Trophoblast cell (in vitro differentiated cells and primary cell): ENCODE measurements around the gene CNKSR3.

Source experiments
- DNase-seq, 2 donors: peaks; one replicate each; pipeline ENCODE4 v3.0.0-alpha.2; 2016
- H2AFZ ChIP-seq: 2 replicates; pipeline ENCODE4 v1.6.1; 2013; ENCODE audit warnings: low read length, moderate library complexity, mild to moderate bottlenecking; ENCODE audit not compliant: insufficient read depth, poor library complexity
- H2AK5ac ChIP-seq: 2 replicates; pipeline ENCODE4 v1.6.1; 2013; ENCODE audit warnings: mild to moderate bottlenecking, low read length
- H2BK120ac ChIP-seq: 2 replicates; pipeline ENCODE4 v1.6.1; 2013; ENCODE audit warnings: low read length, mild to moderate bottlenecking, moderate library complexity; ENCODE audit not compliant: insufficient read depth, poor library complexity
- H2BK12ac ChIP-seq: 2 replicates; pipeline ENCODE4 v1.6.1; 2013; ENCODE audit warnings: mild to moderate bottlenecking, low read length, moderate library complexity
- H2BK5ac ChIP-seq: 2 replicates; pipeline ENCODE4 v1.6.1; 2013; ENCODE audit warnings: low read length, low read depth, moderate library complexity, mild to moderate bottlenecking; ENCODE audit not compliant: poor library complexity
- H3K14ac ChIP-seq: 2 replicates; pipeline ENCODE4 v1.6.1; 2013; ENCODE audit warnings: mild to moderate bottlenecking, low read length
- H3K18ac ChIP-seq: 2 replicates; pipeline ENCODE4 v1.6.1; 2013; ENCODE audit warnings: mild to moderate bottlenecking, low read length
- H3K23ac ChIP-seq: 2 replicates; pipeline ENCODE4 v1.6.1; 2013; ENCODE audit warnings: low read length
- H3K27ac ChIP-seq: 2 replicates; pipeline ENCODE4 v1.5.1; 2013; ENCODE audit warnings: low read depth, mild to moderate bottlenecking, inconsistent platforms, low read length, moderate library complexity
- H3K27me3 ChIP-seq: 2 replicates; pipeline ENCODE4 v1.6.1; 2013; ENCODE audit warnings: inconsistent platforms, mild to moderate bottlenecking, low read length, moderate library complexity; ENCODE audit not compliant: insufficient read depth
- H3K36me3 ChIP-seq, 2 experiments: 1 replicate in 1 of 2; 2 replicates in 1 of 2; pipeline ENCODE4 v1.6.1; 2013; ENCODE audit warnings: low read length in 2 of 2, mild to moderate bottlenecking in 2 of 2, moderate library complexity in 1 of 2; ENCODE audit not compliant: insufficient read depth in 2 of 2, control insufficient read depth in 1 of 2
- H3K4ac ChIP-seq: 2 replicates; pipeline ENCODE4 v1.6.1; 2013; ENCODE audit warnings: low read depth, mild to moderate bottlenecking, low read length, moderate library complexity
- H3K4me1 ChIP-seq, 2 experiments: 1 replicate in 1 of 2; 2 replicates in 1 of 2; pipeline ENCODE4 v1.6.1; 2013; ENCODE audit warnings: low read length in 2 of 2, mild to moderate bottlenecking in 2 of 2, moderate library complexity in 1 of 2; ENCODE audit not compliant: insufficient read depth in 2 of 2, control insufficient read depth in 1 of 2
- H3K4me2 ChIP-seq: 2 replicates; pipeline ENCODE4 v1.6.1; 2013; ENCODE audit warnings: inconsistent platforms, mild to moderate bottlenecking, low read length, moderate library complexity
- H3K4me3 ChIP-seq: 2 replicates; pipeline ENCODE4 v1.5.1; 2013; ENCODE audit warnings: mild to moderate bottlenecking, low read depth, low read length, inconsistent platforms
- H3K79me1 ChIP-seq: one replicate; pipeline ENCODE4 v1.6.1; 2013; ENCODE audit warnings: low read length
- H3K79me2 ChIP-seq: 2 replicates; pipeline ENCODE4 v1.6.1; 2013; ENCODE audit warnings: low read length, mild to moderate bottlenecking; ENCODE audit not compliant: control insufficient read depth, insufficient read depth, poor library complexity
- H3K9ac ChIP-seq: 2 replicates; pipeline ENCODE4 v1.6.1; 2013; ENCODE audit warnings: mild to moderate bottlenecking, low read length
- H3K9me3 ChIP-seq: 2 replicates; pipeline ENCODE4 v1.6.1; 2013; ENCODE audit warnings: low read depth, mild to moderate bottlenecking, control low read depth, inconsistent platforms, low read length; ENCODE audit not compliant: insufficient read depth
- H4K12ac ChIP-seq: 2 replicates; pipeline ENCODE4 v1.6.1; 2013; ENCODE audit warnings: low read depth, mild to moderate bottlenecking, low read length, moderate library complexity
- H4K8ac ChIP-seq: 2 replicates; pipeline ENCODE4 v1.6.1; 2013; ENCODE audit warnings: low read depth, mild to moderate bottlenecking, low read length, moderate library complexity
- H4K91ac ChIP-seq: one replicate; pipeline ENCODE4 v1.6.1; 2013; ENCODE audit warnings: low read depth, mild to moderate bottlenecking, low read length, moderate library complexity
- WGBS: extraction: QIAGEN DNeasy Blood & Tissue Kit; methylation state at CpG from one replicate; pipeline ENCODE4 v1.1.7; 2013; ENCODE audit warnings: missing lambda C conversion rate; ENCODE audit not compliant: insufficient read length, insufficient coverage; ENCODE audit errors: extremely low coverage; 5-methylcytosine and 5-hydroxymethylcytosine counted together

CNKSR3 gene

DNA sequence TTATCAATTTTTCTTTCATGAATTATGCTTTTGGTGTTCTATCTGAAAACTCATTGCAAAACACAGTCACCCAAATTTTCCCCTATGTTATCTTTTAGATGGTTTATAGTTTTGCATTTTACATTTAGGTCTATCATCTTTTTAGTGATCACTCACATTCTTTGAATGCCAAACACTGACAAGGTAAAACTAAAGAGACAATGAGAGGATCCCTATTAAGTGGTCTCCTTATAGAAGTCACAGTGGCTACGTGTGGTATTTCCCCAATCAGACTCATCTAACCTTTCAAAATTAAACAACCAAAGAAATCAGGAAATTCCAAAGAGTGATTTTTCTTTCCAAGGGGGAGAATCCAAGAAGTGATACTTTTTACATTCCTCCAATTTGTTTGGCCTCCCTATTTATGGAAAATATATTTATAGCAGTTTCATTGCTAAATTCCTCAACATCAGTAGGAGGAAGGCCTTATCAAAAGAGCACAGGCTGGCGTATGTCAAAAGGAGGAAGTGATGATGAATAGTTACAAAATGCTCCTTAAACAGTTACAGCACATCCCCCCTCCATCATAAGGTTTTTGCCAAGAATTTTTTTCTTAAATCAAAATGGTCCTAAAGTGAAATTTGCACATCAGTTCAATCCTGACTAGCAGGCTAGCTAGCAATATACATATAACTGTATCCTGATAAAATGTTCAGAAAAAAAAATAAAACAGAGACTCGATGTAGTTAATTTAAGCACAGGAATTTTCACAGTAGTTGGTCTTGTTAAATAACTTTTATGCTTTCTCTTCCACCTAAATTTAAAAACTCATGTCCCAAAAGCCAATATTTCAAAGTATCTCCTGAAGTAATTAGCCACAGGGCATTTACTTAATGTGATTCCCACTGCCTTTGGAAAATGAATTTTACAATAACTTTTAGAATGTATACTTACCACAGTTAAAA is 77.7 kb downstream of the CNKSR3 start:
- Histone ChIP-seq H3K27ac (no peak overlapping the region), H2BK12ac (no peak overlapping the region), H3K4me2 (no peak overlapping the region), H2BK5ac (no peak overlapping the region), H3K23ac (no peak overlapping the region), H2AK5ac (no peak overlapping the region), H3K4me1 (no peaks in the 10 kb centered on the region), H2BK120ac (no peak overlapping the region), H3K4me3 (no peak overlapping the region), H4K8ac (no peak overlapping the region), H4K12ac (no peak overlapping the region), H3K36me3 (no peaks in the 10 kb centered on the region), H3K9ac (no peak overlapping the region), H3K18ac (no peak overlapping the region), H3K79me2 (no peaks in the 10 kb centered on the region), H4K91ac (no peak overlapping the region), H3K14ac (no peak overlapping the region), H3K27me3 (no peaks in the 10 kb centered on the region), H3K79me1 (no peaks in the 10 kb centered on the region), H3K4ac (no peak overlapping the region), H2AFZ (no peak overlapping the region), H3K9me3 (no peaks in the 10 kb centered on the region)
- WGBS = no CpG with 5 or more reads among the region's 3 CpGs
- DNase-seq = no peak

DNA sequence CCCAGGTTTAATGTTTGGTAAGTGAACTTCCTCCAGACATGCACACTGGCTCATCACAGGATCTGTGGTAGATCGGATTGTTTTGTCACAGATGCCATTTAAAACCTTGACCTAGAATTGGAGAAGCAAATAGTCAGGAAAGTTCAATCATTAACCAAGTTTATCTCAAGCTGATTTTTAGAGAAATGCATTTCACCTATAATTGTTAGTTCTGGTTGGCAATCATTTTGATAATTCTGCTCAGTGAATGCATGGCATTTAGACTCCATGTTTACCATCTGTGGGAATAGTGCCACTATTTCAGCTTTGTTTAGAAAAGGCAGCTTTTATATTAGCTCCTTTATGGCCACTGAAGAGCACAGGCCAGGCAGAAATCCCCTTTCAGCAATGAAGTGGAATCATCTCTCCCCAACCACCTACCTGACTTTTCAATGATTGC is 80.0 kb downstream of the CNKSR3 start:
- Histone ChIP-seq H3K23ac (no peak overlapping the region), H2BK5ac (no peak overlapping the region), H3K4me2 (no peak overlapping the region), H2BK120ac (no peak overlapping the region), H2BK12ac (no peak overlapping the region), H3K4ac (no peak overlapping the region), H3K79me2 (no peaks in the 10 kb centered on the region), H4K91ac (no peak overlapping the region), H3K4me3 (no peak overlapping the region), H3K4me1 (no peaks in the 10 kb centered on the region), H3K9me3 (no peaks in the 10 kb centered on the region), H3K14ac (no peak overlapping the region), H3K27ac (no peak overlapping the region), H4K8ac (no peak overlapping the region), H2AK5ac (no peak overlapping the region), H3K36me3 (no peaks in the 10 kb centered on the region), H3K27me3 (no peaks in the 10 kb centered on the region), H4K12ac (no peak overlapping the region), H3K9ac (no peak overlapping the region), H3K18ac (no peak overlapping the region), H2AFZ (no peak overlapping the region), H3K79me1 (no peaks in the 10 kb centered on the region)
- DNase-seq = no peak
- WGBS = no CpG with 5 or more reads among the region's 1 CpG

DNA sequence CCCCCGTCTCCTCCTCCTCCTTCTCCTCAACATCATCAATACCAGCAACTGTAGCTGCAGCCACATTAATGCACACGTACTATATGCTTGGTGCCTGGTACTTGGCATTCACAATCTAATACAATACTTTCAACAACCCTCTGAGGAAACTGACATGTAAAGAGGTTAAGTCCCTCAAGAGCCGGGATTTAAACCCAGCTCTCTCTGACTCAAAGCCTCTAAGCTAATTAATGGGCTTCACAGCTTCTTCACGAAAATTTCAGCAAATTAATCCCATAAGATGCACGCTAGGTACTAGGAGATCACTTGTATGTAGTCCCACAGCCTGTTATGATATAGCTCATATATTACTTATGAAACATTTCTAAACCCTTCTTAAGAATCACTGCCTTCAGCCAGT is 80.8 kb downstream of the CNKSR3 start:
- H3K4me3 ChIP-seq = no peak overlapping the region
- H2BK12ac ChIP-seq = no peak overlapping the region
- DNase-seq = no peak
- H3K79me1 ChIP-seq = no peaks in the 10 kb centered on the region
- no peak overlapping the region for H2BK5ac ChIP-seq
- H3K4me2 ChIP-seq = no peak overlapping the region
- no peak overlapping the region for H3K18ac ChIP-seq
- no peak overlapping the region for H2AK5ac ChIP-seq
- H2BK120ac ChIP-seq = no peak overlapping the region
- H3K27ac ChIP-seq = no peak overlapping the region
- H3K4me1 ChIP-seq = no peaks in the 10 kb centered on the region
- no peak overlapping the region for H4K91ac ChIP-seq
- no peaks in the 10 kb centered on the region for H3K36me3 ChIP-seq
- H3K4ac ChIP-seq = no peak overlapping the region
- no CpG with 5 or more reads among the region's 5 CpGs for WGBS
- H2AFZ ChIP-seq = no peak overlapping the region
- no peak overlapping the region for H3K23ac ChIP-seq
- no peak overlapping the region for H4K8ac ChIP-seq
- no peaks in the 10 kb centered on the region for H3K79me2 ChIP-seq
- no peak overlapping the region for H3K9ac ChIP-seq
- no peaks in the 10 kb centered on the region for H3K9me3 ChIP-seq
- H3K14ac ChIP-seq = no peak overlapping the region
- H4K12ac ChIP-seq = no peak overlapping the region
- no peaks in the 10 kb centered on the region for H3K27me3 ChIP-seq

DNA sequence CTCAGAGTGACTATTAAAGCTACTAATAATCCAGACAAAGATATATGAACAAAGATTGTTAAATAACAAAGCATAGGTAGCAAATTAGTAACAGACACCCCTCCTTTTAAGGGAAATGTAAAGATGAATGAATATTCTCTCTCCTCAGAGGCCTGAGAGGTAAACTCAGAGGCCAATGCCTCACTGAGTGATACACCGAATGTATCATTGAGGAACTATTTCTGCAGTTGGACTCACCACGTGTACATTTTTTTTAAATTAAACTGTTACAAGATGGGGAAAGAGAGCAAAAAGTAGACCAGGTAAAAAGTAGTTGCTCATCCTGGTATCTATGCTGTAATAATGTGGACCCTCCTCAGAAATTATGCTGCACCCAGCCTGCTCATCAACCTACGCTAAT is 81.6 kb downstream of the CNKSR3 start:
- Histone ChIP-seq H3K18ac (no peak overlapping the region), H3K23ac (no peak overlapping the region), H3K36me3 (no peaks in the 10 kb centered on the region), H2BK5ac (no peak overlapping the region), H3K4me2 (no peak overlapping the region), H4K91ac (no peak overlapping the region), H3K27me3 (no peaks in the 10 kb centered on the region), H3K4me3 (no peak overlapping the region), H3K4me1 (no peaks in the 10 kb centered on the region), H4K8ac (no peak overlapping the region), H3K9me3 (no peaks in the 10 kb centered on the region), H2BK120ac (no peak overlapping the region), H3K79me2 (no peaks in the 10 kb centered on the region), H2AFZ (no peak overlapping the region), H3K4ac (no peak overlapping the region), H3K9ac (no peak overlapping the region), H3K79me1 (no peaks in the 10 kb centered on the region), H2BK12ac (no peak overlapping the region), H3K14ac (no peak overlapping the region), H4K12ac (no peak overlapping the region), H3K27ac (no peak overlapping the region), H2AK5ac (no peak overlapping the region)
- DNase-seq = no peak
- no CpG with 5 or more reads among the region's 3 CpGs for WGBS
